Large intestine (tissue), 3 donors: ENCODE results near the gene GJD4. TPM values are rescaled to one million over a fixed set of nuclear protein-coding genes. Genes with fewer than 3 reads are reported as not detected.
A peak's percentile ranks its signal among the peaks of the same experiment; 100 is the strongest.

Experiments
- DNase-seq, 2 donors: peaks; one replicate each; pipeline versions ENCODE4 v3.0.0 to v3.0.0-alpha.2; 2013
- H3K27ac ChIP-seq: one replicate; pipeline ENCODE4 v1.5.1; 2013; ENCODE audit warnings: low read length
- H3K27me3 ChIP-seq: 2 replicates; pipeline ENCODE4 v1.6.1; 2013; ENCODE audit warnings: low read length; ENCODE audit not compliant: control insufficient read depth, insufficient read depth
- H3K36me3 ChIP-seq: 2 replicates; pipeline ENCODE4 v1.6.1; 2013; ENCODE audit warnings: low read length; ENCODE audit not compliant: control insufficient read depth, insufficient read depth
- H3K4me1 ChIP-seq: one replicate; pipeline ENCODE4 v1.6.1; 2013; ENCODE audit warnings: low read length; ENCODE audit not compliant: control insufficient read depth, insufficient read depth
- H3K4me3 ChIP-seq: one replicate; pipeline ENCODE4 v1.5.1; 2013; ENCODE audit warnings: low read length
- H3K9me3 ChIP-seq: one replicate; pipeline ENCODE4 v1.6.1; 2013; ENCODE audit warnings: mild to moderate bottlenecking, low read depth, low read length, moderate library complexity; ENCODE audit not compliant: control insufficient read depth
- WGBS: methylation state at CpG from one replicate; pipeline ENCODE4 v1.1.5; 2013; ENCODE audit warnings: low lambda C conversion rate; ENCODE audit not compliant: insufficient coverage; 5-methylcytosine and 5-hydroxymethylcytosine counted together
- polyA plus RNA-seq: library from polyadenylated mRNA; unstranded; fragments of 120-200 nt; gene quantifications from one replicate; pipeline ENCODE4 v1.2.1, GENCODE V29; 2013

GJD4 gene
- polyA plus RNA-seq, 1 donor: 0.09 TPM

DNA sequence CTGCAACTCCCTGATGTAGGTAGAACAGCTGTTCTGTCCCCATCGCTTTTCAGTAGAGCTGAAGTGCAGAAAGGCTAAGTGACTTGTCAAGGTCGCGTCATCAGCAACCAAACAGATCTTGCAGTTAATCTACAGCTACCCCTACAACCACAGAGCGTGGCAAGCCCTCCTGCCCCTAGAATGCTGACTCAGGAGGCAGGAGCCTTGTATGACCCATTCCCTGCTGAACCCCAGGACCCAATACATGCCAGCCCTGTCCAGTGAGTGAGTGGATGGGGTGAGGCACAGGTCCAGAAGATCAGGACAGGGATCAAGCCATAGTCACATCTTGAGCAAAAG, 26.6 kb upstream of the GJD4 start:
- H3K27ac ChIP-seq: no peak overlapping the region
- peaks cover 9% of the 10 kb centered on the region for H3K36me3 ChIP-seq
- H3K4me3 ChIP-seq: no peak overlapping the region
- H3K4me1 ChIP-seq: no peaks in the 10 kb centered on the region
- no CpG with 5 or more reads among the region's 4 CpGs for WGBS
- no peak for DNase-seq
- no peaks in the 10 kb centered on the region for H3K27me3 ChIP-seq
- H3K9me3 ChIP-seq: no peaks in the 10 kb centered on the region

DNA sequence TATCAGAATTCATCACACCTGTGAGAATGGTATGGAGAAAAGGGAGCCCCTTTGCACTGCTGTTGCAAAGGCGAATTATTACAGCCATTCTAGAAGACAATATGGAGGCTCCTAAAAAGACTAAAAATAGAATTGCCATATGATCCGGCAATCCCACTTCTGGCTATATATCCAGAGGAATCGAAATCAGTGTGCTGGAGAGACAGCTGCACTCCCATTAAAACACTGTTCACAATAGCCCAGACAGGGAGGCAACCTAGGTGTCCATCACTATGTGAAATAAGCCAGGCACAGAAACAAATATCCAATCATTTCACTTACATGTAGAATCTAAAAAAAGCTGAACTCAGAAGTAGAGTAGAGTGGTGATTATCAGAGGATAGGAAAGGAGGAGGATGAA, 26.0 kb upstream of the GJD4 start:
- no peak overlapping the region for H3K27ac ChIP-seq
- H3K9me3 ChIP-seq: no peaks in the 10 kb centered on the region
- no peak overlapping the region for H3K4me3 ChIP-seq
- no peaks in the 10 kb centered on the region for H3K27me3 ChIP-seq
- DNase-seq: no peak
- H3K36me3 ChIP-seq: peaks cover 7% of the 10 kb centered on the region
- H3K4me1 ChIP-seq: no peaks in the 10 kb centered on the region
- no CpG with 5 or more reads among the region's 3 CpGs for WGBS

DNA sequence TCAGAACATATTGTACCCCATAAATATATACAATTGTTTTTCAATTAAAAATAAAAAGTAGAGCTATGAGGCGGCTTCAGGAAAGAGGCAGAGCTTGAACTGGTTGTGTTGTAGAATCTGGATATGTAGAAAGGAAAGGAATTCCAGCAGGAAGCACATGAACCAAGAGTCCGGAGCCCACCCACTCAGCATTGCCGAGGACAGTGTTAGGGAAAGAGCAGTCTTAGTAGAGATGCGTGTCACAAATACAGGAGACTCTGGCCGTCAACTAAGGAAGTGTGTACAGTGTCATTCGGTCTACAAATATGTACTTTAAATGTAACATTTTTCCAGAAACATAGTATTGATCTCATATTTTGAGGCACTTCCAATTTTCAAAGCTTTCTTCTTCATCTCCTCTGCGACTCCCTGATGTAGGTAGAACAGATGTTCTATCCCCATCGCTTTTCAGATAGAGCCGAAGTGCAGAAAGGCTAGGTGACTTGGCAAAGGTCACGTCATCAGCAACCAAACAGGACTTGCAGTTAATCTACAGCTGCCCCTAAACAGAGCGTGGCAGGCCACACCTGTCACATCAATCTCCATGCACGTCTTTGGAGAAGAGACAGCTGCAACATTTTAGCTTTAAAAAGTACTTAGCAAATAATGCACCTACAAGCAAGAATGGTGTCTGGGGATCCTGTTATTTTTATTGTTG, 25.3 kb upstream of the GJD4 start:
- no peak for DNase-seq
- no peaks in the 10 kb centered on the region for H3K4me1 ChIP-seq
- no peaks in the 10 kb centered on the region for H3K27me3 ChIP-seq
- peaks cover 3% of the 10 kb centered on the region for H3K36me3 ChIP-seq
- H3K4me3 ChIP-seq: no peak overlapping the region
- no peak overlapping the region for H3K27ac ChIP-seq
- no peaks in the 10 kb centered on the region for H3K9me3 ChIP-seq
- WGBS: 92% methylated on average over 2 of the region's 12 CpGs

DNA sequence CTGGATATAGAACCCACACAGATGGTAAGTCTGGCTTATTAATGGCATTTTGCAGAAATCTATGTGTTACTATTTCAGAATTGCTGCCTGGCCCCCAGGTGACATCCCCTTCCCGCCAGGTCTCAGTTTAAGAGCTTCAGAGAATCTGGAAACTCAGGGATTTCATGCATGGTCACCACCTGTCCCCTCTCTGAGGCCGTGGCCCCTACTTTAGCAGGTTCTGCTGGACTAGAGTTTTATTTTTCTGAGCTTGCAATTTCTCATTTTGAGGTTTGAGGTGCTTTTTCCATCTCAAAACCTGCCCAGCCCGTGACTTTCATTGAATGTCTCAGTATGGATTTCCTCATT, 24.7 kb upstream of the GJD4 start:
- Histone ChIP-seq H3K27ac (no peak overlapping the region), H3K36me3 (peaks cover 1% of the 10 kb centered on the region), H3K4me3 (no peak overlapping the region), H3K4me1 (no peaks in the 10 kb centered on the region), H3K27me3 (no peaks in the 10 kb centered on the region), H3K9me3 (no peaks in the 10 kb centered on the region)
- no peak for DNase-seq
- whole genome bisulfite sequencing: no CpG with 5 or more reads among the region's 3 CpGs

DNA sequence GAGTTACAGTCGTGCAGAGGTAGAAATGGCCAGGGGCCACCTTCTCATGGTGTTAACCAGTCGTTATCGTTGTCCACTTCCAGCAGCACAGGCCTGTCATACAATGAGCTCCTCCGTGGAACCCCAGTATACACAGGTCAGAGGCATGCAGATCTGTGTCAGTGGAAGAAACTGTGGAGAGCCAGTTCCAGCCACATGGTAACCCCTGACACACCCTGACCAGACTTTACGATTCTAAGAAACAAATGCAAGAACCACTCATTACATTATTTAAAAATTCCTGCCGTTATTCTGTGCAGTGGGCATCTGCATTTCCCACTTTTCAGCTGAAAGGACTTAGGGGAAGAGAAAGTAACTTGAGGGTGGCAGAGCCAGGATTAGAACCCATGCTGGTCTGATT, 23.5 kb upstream of the GJD4 start:
- no peak for DNase-seq
- no peaks in the 10 kb centered on the region for H3K4me1 ChIP-seq
- 92% methylated on average over 2 of the region's 6 CpGs for WGBS
- H3K36me3 ChIP-seq: no peaks in the 10 kb centered on the region
- H3K9me3 ChIP-seq: no peaks in the 10 kb centered on the region
- H3K4me3 ChIP-seq: no peak overlapping the region
- no peak overlapping the region for H3K27ac ChIP-seq
- H3K27me3 ChIP-seq: no peaks in the 10 kb centered on the region

DNA sequence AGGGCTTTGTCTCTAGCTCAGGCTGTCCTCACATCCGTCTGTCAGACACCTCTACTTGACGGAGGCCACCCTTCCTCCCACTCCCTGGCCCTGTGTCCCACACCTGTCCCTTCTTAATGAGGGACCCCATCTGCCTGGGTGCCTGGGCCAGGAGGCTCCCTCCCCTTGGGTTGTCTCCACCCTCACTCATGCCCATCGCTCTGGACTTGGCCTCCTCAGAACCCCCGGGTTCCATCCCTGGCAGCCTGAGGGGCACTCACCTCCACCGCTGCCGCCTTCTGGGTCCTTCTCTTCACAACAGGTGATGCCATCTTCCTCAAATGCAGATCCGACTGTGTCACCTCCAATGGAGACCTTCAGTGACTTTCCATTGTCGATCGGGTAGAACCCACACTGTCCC, 20.2 kb upstream of the GJD4 start:
- no peak for DNase-seq
- Histone ChIP-seq H3K27ac (no peak overlapping the region), H3K4me3 (no peak overlapping the region), H3K36me3 (no peaks in the 10 kb centered on the region), H3K27me3 (no peaks in the 10 kb centered on the region), H3K9me3 (no peaks in the 10 kb centered on the region), H3K4me1 (no peaks in the 10 kb centered on the region)
- no CpG with 5 or more reads among the region's 9 CpGs for WGBS

DNA sequence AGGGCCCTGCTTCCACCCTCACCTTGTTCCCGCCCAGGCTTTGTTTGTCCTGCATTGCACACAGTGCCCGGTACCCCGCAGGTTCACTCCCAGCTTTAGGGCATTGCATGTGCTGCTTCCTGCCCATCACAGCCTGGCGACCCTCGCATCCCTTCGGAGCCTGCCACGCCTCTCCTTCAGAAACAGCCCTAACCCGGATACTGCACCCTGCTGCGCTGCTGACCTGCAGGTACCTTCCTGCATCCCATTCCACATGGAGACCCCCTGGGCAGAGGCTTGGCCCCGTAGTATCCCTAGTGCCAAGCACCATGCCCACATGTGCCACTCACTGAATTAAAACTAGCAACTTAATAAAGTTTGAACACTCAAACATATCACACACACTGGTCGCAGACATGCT, 19.8 kb upstream of the GJD4 start:
- no CpG with 5 or more reads among the region's 11 CpGs for WGBS
- DNase-seq: no peak
- H3K27ac ChIP-seq: no peak overlapping the region

DNA sequence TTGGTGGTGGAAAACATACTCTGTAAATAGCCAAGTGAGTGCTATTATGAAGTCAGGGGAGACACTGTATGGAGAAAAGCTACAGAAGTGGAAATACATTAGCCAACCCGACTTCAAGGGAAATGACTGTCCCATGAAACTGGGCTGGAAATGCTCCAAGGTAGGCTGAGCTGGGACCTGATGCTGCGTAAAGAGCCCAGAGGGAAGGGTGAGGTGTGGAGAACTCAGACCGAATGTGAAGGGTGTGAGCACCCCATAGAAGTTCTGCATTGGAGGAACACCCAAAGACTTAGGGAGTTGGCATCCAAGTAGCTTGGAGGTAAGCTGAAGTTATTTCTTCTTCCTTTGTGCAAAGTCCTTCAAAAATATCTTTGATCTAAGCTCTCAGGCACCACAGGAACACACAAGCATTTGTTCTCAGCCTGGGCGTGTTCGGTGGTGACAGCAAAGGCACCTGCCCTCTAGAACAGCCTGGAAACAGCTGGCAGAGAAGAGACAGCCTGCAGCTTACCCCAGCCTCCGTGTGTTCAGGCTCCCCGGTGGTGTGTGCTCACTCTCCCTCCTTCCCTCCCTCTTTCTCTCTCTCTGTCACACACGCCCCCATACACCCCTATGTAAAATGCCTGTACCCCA, 19.1 kb upstream of the GJD4 start:
- H3K27ac ChIP-seq: no peak overlapping the region
- peak; percentile 51 to 74 for DNase-seq
- no peaks in the 10 kb centered on the region for H3K4me1 ChIP-seq

More for the DNA sequence above, 19.8 kb upstream of the GJD4 start:
- H3K27me3 ChIP-seq: no peaks in the 10 kb centered on the region
- H3K4me1 ChIP-seq: no peaks in the 10 kb centered on the region
- no peaks in the 10 kb centered on the region for H3K36me3 ChIP-seq
- no peak overlapping the region for H3K4me3 ChIP-seq
- no peaks in the 10 kb centered on the region for H3K9me3 ChIP-seq

DNA sequence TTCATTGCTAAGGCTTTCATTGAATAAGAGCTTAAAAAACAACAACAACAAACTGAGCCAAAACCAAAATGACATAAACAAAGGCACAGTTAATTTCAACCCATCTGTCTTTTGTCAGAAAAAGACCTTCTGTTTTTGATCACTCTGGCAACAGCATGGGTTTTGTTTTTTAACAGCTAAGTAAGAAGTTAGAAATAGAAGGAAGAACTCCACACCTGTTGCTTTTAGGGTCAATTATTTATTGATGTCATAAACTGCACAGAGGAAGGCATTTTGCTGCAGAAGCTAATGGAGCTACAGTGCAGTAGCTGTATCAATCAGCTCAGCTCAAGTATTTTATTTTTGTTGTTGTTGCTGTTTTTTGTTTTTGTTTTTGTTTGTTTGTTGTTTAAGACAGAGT, 16.3 kb upstream of the GJD4 start:
- DNase-seq: no peak

More for the DNA sequence above, 19.1 kb upstream of the GJD4 start:
- H3K36me3 ChIP-seq: no peaks in the 10 kb centered on the region
- no peak overlapping the region for H3K4me3 ChIP-seq
- H3K27me3 ChIP-seq: no peaks in the 10 kb centered on the region
- H3K9me3 ChIP-seq: no peaks in the 10 kb centered on the region
- no CpG with 5 or more reads among the region's 8 CpGs for WGBS

DNA sequence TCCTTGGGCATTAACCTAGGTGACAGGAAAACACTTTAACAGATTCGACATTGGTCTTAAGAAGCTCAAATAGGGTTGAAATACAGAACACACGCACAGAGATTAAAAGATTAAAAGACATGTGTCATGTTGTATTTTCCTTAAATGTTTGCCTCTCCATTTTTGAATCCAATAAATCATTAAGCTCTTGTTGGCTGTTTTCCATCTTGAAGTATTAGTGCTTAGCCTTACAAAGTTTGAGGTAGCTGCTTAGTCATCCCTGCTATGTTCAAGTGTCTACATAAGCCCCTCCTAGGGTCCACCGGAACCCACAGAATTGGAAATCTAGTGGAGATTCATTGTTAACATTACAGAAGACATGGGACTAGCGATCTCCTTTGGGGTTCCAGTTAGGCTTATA, 12.7 kb upstream of the GJD4 start:
- Histone ChIP-seq H3K9me3 (no peaks in the 10 kb centered on the region), H3K4me3 (no peak overlapping the region), H3K4me1 (no peaks in the 10 kb centered on the region), H3K27ac (no peak overlapping the region), H3K36me3 (no peaks in the 10 kb centered on the region), H3K27me3 (no peaks in the 10 kb centered on the region)
- WGBS: 71% methylated on average over 1 of the region's 4 CpGs
- no peak for DNase-seq

More for the DNA sequence above, 16.3 kb upstream of the GJD4 start:
- Histone ChIP-seq H3K27me3 (no peaks in the 10 kb centered on the region), H3K4me1 (no peaks in the 10 kb centered on the region), H3K9me3 (no peaks in the 10 kb centered on the region), H3K36me3 (no peaks in the 10 kb centered on the region), H3K27ac (no peak overlapping the region), H3K4me3 (no peak overlapping the region)
